NT2/D1 (cell line): ENCODE measurements around the gene TCEAL9.
"Not testable (repeated sequence)": the region's sequence is repeated elsewhere in the genome, so short reads cannot be mapped to it uniquely, and the experiment has no call there.

Experiments
- DNase-seq: peaks from one replicate; pipeline ENCODE4 v3.0.0-alpha.2; 2011; ENCODE audit warnings: low read depth, low spot score
- H3K27me3 ChIP-seq: 2 replicates; pipeline ENCODE4 v1.6.0; 2011; ENCODE audit warnings: mild to moderate bottlenecking; ENCODE audit not compliant: insufficient read length, insufficient read depth
- H3K36me3 ChIP-seq: 2 replicates; pipeline ENCODE4 v1.6.1; 2011; ENCODE audit warnings: mild to moderate bottlenecking, low read length, mixed read lengths; ENCODE audit not compliant: insufficient read depth, insufficient read length
- H3K4me1 ChIP-seq: 2 replicates; pipeline ENCODE4 v1.5.1; 2011; ENCODE audit not compliant: insufficient read depth, insufficient read length
- H3K4me3 ChIP-seq: 2 replicates; pipeline ENCODE4 v1.5.1; 2011; ENCODE audit warnings: low read depth; ENCODE audit not compliant: insufficient read length
- H3K9ac ChIP-seq: 2 replicates; pipeline ENCODE4 v1.6.0; 2011; ENCODE audit warnings: low read depth; ENCODE audit not compliant: insufficient read length
- H3K9me3 ChIP-seq: 2 replicates; pipeline ENCODE4 v1.5.1; 2011; ENCODE audit warnings: mild to moderate bottlenecking, low read length; ENCODE audit not compliant: insufficient read depth
- SUZ12 ChIP-seq: IDR thresholded peaks from 2 replicates; pipeline ENCODE4 v1.6.1; 2011; ENCODE audit not compliant: insufficient read length, insufficient read depth; ENCODE audit errors: extremely low read depth
- YY1 ChIP-seq: IDR thresholded peaks from 2 replicates; pipeline ENCODE4 v1.6.1; 2011; ENCODE audit not compliant: insufficient read length, insufficient read depth
- ZNF274 ChIP-seq: IDR thresholded peaks from 2 replicates; pipeline ENCODE4 v1.6.1; 2011; ENCODE audit warnings: mild to moderate bottlenecking, low read depth, low read length

Gene TCEAL9

DNA sequence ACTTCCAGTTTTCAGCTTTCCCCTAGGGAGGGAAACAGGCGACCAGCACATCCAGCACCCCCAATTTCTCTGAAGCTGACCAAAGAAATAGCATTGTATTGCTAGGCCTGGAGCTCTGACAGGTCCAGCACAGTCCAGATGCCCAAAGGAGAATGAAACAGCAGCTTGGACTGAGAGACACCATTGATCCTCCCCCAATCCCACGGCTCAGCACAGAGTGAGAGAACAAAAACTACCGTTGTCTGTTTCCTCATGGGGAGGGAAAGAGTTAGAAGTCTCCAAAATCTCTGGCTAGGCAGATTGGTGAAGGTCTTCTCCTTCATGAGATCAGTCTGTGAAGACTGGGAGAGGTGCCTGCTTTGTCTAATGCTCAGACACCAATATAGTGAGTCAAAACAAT, 17.6 kb upstream of the TCEAL9 start:
- Histone ChIP-seq H3K27me3 (no peaks in the 10 kb centered on the region), H3K4me3 (no peak overlapping the region), H3K4me1 (no peaks in the 10 kb centered on the region), H3K9me3 (no peaks in the 10 kb centered on the region), H3K9ac (no peak overlapping the region), H3K36me3 (no peaks in the 10 kb centered on the region)
- no peak for DNase-seq
- TF ChIP-seq SUZ12 (no peak), YY1 (no peak), ZNF274 (no peak)

DNA sequence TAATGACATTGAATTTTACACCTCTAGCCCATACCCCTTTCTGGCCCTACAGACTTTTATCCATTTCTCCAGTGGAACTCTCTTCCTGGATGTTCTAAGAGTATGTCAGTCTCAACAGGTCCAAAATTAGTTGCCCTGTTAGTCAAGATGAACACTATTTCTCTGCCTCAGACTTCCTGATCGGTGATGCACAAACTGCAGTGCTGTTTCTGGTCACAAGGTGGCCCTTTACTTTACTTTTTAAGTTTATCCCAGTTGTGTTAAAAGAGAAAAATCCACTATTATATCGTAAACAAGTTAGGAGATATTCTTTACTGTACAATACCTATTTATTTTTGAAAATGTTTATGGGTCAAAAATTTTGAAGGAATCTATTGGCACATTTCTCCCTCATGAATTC, 13.2 kb upstream of the TCEAL9 start:
- Histone ChIP-seq H3K4me1 (no peaks in the 10 kb centered on the region), H3K27me3 (no peaks in the 10 kb centered on the region), H3K36me3 (no peaks in the 10 kb centered on the region), H3K9ac (no peak overlapping the region), H3K9me3 (no peaks in the 10 kb centered on the region), H3K4me3 (no peak overlapping the region)
- TF ChIP-seq YY1 (no peak), ZNF274 (no peak), SUZ12 (no peak)
- no peak for DNase-seq

DNA sequence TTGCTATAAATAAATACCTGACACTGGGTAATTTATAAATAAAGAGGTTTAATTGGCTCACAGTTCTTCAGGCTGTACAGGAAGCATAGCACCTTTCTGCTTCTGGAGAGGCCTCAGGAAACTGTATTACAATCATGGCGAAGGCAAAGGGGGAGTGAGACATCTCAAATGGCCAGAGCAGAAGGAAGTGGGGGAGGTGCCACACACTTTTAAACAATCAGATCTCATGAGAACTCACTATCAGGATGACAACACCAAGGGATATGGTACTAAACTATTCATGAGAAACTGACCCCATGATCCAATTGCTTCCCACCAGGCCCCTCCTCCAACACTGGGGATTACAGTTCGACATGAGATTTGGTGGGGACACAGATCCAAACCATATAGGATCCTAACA, 11.7 kb upstream of the TCEAL9 start:
- DNase-seq: no peak
- TF ChIP-seq ZNF274: no peak
- no peak for TF ChIP-seq SUZ12
- no peak for TF ChIP-seq YY1
- H3K9ac ChIP-seq: no peak overlapping the region
- no peaks in the 10 kb centered on the region for H3K36me3 ChIP-seq
- H3K4me1 ChIP-seq: no peaks in the 10 kb centered on the region
- H3K4me3 ChIP-seq: no peak overlapping the region
- H3K27me3 ChIP-seq: no peaks in the 10 kb centered on the region
- no peaks in the 10 kb centered on the region for H3K9me3 ChIP-seq

DNA sequence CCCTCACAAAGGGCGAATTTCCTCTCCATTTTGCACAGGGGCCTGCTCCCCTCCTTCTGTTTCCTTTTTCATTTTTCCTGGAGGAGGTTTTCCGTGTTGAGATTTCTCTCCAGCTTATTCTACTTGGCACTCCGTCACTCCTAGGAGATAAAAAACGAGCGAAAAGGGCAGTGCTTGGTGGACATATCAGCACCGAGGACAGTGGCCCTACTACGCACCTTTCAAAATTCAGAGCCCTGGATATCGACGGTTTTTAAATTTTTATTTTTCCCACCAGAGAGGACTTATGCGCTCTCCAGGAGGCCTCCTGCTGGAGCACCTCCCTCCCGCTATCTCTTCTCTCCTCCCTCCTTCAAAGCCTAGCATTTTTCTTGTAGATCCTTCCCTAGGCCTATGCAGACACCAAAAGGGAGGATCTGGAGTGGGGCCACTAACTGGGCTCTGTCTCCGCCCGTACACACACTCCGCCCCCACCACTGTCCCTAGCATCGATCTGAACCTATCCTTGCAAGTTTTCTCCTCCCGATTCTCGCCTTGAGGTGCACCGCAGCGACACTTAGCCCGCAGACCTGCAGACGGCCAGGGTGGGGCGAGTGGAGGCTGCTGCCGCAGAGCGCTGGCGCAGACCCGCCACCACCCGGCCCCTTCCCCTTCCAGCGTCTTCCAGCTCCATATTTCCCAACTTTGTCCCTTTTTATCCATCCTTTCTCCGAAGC, 8.5 kb upstream of the TCEAL9 start:
- Histone ChIP-seq H3K27me3 (no peaks in the 10 kb centered on the region), H3K36me3 (no peaks in the 10 kb centered on the region), H3K9ac (no peak overlapping the region), H3K4me1 (no peaks in the 10 kb centered on the region), H3K4me3 (no peak overlapping the region), H3K9me3 (no peaks in the 10 kb centered on the region)
- no peak for DNase-seq
- TF ChIP-seq ZNF274 (no peak), SUZ12 (no peak)

DNA sequence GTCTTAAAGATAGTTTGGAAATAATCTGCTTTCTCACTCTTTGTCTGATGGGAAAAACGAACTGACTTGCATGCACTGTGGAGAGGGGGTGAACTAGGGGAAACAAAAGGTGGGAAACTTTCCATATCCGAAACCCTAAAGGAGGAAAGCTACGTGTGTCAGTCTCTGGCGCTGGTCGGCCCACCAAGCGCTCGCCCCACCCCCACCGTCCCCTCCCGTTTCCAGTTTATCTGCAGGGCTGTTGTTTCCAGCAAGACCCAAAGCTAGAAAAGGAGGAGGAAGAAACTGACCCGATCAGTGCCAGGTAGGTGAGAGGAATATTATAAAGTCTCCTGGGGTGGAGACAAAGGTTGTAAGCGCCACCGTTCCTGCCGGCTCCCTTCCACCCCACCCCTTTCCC, 552 bp downstream of the TCEAL9 start:
- H3K27me3 ChIP-seq: no peaks in the 10 kb centered on the region
- TF ChIP-seq ZNF274 (no peak), YY1 (no peak)
- no peaks in the 10 kb centered on the region for H3K4me1 ChIP-seq
- no peak for DNase-seq
- H3K9me3 ChIP-seq: no peaks in the 10 kb centered on the region
- peak overlapping the region; percentile 91 for H3K4me3 ChIP-seq
- peak overlapping the region; percentile 91 for H3K9ac ChIP-seq
- H3K36me3 ChIP-seq: peaks cover 14% of the 10 kb centered on the region

DNA sequence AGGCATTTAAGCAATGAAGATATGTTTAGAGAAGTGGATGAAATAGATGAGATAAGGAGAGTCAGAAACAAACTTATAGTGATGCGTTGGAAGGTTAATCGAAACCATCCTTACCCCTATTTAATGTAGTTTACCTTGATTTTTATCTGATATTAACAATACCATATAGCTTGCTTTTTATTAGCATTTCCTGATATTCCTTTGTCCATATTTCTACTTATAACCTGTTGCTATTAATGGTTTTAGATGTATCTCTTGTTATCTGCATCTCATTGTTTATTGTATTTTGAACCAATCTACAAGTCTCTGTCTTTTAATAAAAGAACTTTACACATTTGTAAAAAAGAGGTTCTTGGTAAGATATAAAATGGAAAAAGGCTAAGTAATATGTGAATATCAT, 1.6 kb downstream of the TCEAL9 start:
- DNase-seq: no peak
- Histone ChIP-seq H3K27me3 (no peaks in the 10 kb centered on the region), H3K9me3 (no peaks in the 10 kb centered on the region), H3K4me3 (peak overlapping the region; percentile 91), H3K4me1 (no peaks in the 10 kb centered on the region), H3K36me3 (peaks cover 14% of the 10 kb centered on the region), H3K9ac (peak overlapping the region; percentile 91)
- TF ChIP-seq SUZ12 (no peak), YY1 (no peak), ZNF274 (no peak)

DNA sequence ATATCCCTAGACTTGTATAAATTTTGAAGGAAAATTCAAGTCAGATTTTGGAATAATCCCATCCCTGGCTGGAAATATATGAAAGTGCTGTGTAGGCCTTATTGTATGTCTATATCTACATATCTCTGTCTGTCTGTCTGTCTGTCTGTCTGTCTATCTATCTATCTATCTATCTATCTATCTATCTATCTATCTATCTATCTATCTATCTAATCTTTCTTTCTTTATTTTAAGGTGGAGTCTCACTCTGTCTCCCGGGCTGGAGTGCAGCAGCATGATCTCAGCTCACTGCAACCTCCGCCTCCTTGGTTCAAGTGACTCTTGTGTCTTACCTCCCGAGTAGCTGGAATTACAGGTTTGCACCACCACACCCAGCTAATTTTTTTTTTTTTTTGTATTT, 3.3 kb downstream of the TCEAL9 start:
- DNase-seq, H3K27me3 ChIP-seq, H3K9me3 ChIP-seq, H3K4me1 ChIP-seq, H3K4me3 ChIP-seq, H3K9ac ChIP-seq: not testable (repeated sequence)
- H3K36me3 ChIP-seq: peaks cover 14% of the 10 kb centered on the region

DNA sequence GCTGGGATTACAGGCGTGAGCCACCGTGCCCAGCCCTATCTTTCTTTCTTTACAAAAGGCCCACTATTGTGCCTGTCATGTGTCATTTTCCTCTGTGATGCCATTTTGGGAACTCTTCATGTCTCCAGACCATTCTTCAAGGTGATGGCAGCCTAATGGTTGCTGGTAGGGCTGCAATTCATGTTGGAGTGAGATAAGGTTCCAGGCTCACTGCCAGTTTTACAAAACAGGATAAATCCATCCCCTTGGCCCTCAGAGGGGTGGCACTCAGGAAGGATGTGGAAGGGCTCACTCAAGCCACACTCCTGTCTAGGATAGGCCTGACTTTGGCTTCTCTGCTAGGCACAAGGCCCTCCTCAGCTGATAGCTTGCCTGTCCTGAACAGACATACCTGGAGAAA, 3.8 kb downstream of the TCEAL9 start:
- H3K4me1 ChIP-seq: no peaks in the 10 kb centered on the region
- TF ChIP-seq YY1: no peak
- TF ChIP-seq SUZ12: no peak
- TF ChIP-seq ZNF274: no peak
- no peak overlapping the region for H3K4me3 ChIP-seq
- no peak for DNase-seq
- H3K9ac ChIP-seq: no peak overlapping the region
- peaks cover 14% of the 10 kb centered on the region for H3K36me3 ChIP-seq
- no peaks in the 10 kb centered on the region for H3K9me3 ChIP-seq
- H3K27me3 ChIP-seq: no peaks in the 10 kb centered on the region
